HUES48 (cell line): ENCODE data around the gene CRADD.
"Not testable (repeated sequence)": the region's sequence is repeated elsewhere in the genome, so short reads cannot be mapped to it uniquely, and the experiment has no call there.

Experiments
- H3K27ac ChIP-seq: one replicate; pipeline ENCODE4 v1.7.0; 2013; ENCODE audit warnings: low read depth, low read length, inconsistent platforms
- H3K27me3 ChIP-seq: 2 replicates; pipeline ENCODE4 v1.6.1; 2013; ENCODE audit warnings: mild to moderate bottlenecking, low read length; ENCODE audit not compliant: control insufficient read depth, insufficient read depth
- H3K36me3 ChIP-seq: 2 replicates; pipeline ENCODE4 v1.6.1; 2013; ENCODE audit warnings: low read length; ENCODE audit not compliant: control insufficient read depth, insufficient read depth
- H3K4me1 ChIP-seq: 2 replicates; pipeline ENCODE4 v1.6.1; 2013; ENCODE audit warnings: mild to moderate bottlenecking, low read length; ENCODE audit not compliant: control insufficient read depth, insufficient read depth
- H3K4me3 ChIP-seq: 2 replicates; pipeline ENCODE4 v1.5.1; 2013; ENCODE audit warnings: mild to moderate bottlenecking, low read depth, low read length
- H3K9ac ChIP-seq: 2 replicates; pipeline ENCODE4 v1.6.1; 2013; ENCODE audit warnings: mild to moderate bottlenecking, low read depth, low read length, moderate library complexity
- H3K9me3 ChIP-seq: 2 replicates; pipeline ENCODE4 v1.6.1; 2013; ENCODE audit warnings: low read length; ENCODE audit not compliant: control insufficient read depth, insufficient read depth

Gene CRADD

DNA sequence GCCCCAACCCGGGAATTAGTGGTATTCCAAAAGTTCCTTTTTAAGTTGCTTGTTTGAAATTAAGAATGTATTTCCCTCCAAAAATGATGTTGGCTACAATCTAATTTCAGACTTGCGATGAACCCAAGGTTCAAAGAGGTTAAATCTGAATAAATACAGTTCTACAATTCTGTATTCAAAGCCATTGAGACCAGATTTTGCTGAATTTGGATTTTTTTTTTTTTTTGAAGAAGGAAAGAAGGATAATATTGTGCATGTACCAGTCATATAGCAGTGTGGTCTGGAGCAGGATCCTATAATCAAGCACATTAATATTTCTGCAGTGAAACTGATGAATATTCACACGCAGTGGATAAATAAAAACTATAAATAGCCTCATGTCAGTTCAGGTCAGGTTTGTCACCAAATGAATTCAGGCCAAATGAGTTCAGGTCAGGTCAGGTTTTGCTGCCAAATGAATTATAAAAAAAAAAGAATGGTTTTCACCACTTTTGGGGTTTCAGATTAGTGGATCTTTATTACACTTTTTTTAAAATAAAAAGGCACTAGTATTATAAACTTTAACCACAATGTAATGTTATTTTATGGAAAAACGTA lies 69.5 kb downstream of the CRADD start:
- no peaks in the 10 kb centered on the region; the same call in 1 of the 2 replicates for H3K27me3 ChIP-seq
- H3K27ac ChIP-seq, result no peak overlapping the region
- H3K36me3 ChIP-seq, result no peaks in the 10 kb centered on the region
- H3K4me1 ChIP-seq, result peaks cover 18% of the 10 kb centered on the region
- no peaks in the 10 kb centered on the region for H3K9me3 ChIP-seq
- H3K4me3 ChIP-seq, result no peak overlapping the region
- H3K9ac ChIP-seq, result no peak overlapping the region

DNA sequence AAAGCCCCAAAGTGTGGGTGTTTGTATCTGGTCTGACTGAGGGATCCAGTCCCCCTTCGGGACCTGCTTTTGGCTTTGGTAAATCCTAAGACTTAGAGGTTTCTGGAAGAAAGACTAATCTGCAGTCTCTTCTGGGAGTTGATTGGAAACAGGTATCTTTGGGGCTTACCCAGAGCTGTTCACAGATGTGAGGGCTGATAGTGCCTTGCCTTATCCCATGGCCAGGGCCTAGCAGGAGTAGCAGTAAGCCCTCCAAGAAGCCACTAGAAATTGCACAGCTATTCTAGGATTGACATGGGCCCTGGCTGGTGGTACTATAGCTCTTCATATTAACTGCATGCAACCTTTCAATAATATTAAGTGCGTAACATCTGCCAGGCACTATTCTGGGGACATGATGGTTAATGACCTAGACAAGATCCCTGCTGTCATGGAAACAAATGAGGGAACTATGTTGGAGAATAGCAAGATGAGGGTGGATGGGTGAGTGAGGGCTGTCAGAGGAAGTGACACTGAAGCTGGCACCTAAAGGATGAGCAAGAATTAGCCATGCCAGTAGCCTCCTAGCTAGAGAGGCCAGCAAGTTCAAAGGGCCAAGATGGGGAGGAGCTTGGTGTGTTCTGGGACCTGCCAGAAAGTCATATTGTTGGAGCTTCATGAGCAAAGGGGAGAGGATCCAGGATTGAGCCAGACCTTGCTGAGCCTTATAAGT lies 71.7 kb downstream of the CRADD start:
- Histone ChIP-seq H3K27ac (no peak overlapping the region), H3K27me3 (no peaks in the 10 kb centered on the region)

DNA sequence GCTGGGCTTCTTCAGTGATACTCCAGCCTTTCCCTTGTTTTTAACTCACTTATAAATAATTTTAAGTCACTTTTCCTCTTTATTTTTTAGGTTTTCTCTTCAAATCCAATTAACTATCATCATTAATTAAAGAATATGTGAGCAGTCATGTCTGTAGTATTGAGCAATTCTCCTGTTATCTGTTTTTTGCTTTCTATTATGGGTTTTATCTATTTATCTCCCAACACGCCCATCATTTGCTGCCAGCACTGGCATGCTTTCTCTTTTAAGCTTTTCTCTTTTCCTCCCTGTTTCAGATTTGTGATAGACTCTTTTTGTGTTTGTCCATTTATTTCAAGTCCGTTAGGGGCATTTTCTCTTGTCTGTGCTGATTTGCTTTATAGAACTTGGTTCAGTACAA lies 72.3 kb downstream of the CRADD start:
- no peak overlapping the region for H3K27ac ChIP-seq

More for the DNA sequence above, 71.7 kb downstream of the CRADD start:
- H3K4me3 ChIP-seq, result no peak overlapping the region
- peaks cover 10% of the 10 kb centered on the region for H3K9me3 ChIP-seq
- H3K36me3 ChIP-seq, result no peaks in the 10 kb centered on the region
- no peak overlapping the region for H3K9ac ChIP-seq
- H3K4me1 ChIP-seq, result peaks cover 6% of the 10 kb centered on the region

DNA sequence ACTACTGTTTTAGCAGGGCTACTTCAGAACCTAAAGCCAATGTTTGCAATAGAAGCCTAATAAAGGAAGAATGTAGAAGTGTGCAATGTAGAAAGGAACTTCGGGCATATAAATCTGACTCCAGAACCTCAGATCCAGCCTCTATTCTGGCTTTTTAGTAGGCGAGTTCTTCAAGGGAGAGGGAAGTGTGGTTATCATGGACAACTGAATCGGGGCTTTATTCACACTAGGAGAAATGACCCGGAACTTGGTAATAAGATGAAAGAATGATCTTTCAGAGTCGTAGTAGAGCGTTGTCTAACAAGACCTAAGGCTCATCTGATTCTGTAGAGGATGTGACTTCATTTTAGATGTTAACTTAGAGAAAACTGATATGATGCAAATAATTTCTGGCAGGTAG lies 72.9 kb downstream of the CRADD start:
- no peak overlapping the region for H3K9ac ChIP-seq
- H3K36me3 ChIP-seq, result no peaks in the 10 kb centered on the region
- H3K4me1 ChIP-seq, result no peaks in the 10 kb centered on the region
- H3K9me3 ChIP-seq, result peaks cover 17% of the 10 kb centered on the region
- no peak overlapping the region for H3K4me3 ChIP-seq
- no peak overlapping the region for H3K27ac ChIP-seq
- H3K27me3 ChIP-seq, result no peaks in the 10 kb centered on the region

More for the DNA sequence above, 72.3 kb downstream of the CRADD start:
- no peak overlapping the region for H3K9ac ChIP-seq
- H3K4me1 ChIP-seq, result no peaks in the 10 kb centered on the region
- H3K9me3 ChIP-seq, result peaks cover 15% of the 10 kb centered on the region
- H3K27me3 ChIP-seq, result no peaks in the 10 kb centered on the region
- H3K36me3 ChIP-seq, result no peaks in the 10 kb centered on the region
- no peak overlapping the region for H3K4me3 ChIP-seq

DNA sequence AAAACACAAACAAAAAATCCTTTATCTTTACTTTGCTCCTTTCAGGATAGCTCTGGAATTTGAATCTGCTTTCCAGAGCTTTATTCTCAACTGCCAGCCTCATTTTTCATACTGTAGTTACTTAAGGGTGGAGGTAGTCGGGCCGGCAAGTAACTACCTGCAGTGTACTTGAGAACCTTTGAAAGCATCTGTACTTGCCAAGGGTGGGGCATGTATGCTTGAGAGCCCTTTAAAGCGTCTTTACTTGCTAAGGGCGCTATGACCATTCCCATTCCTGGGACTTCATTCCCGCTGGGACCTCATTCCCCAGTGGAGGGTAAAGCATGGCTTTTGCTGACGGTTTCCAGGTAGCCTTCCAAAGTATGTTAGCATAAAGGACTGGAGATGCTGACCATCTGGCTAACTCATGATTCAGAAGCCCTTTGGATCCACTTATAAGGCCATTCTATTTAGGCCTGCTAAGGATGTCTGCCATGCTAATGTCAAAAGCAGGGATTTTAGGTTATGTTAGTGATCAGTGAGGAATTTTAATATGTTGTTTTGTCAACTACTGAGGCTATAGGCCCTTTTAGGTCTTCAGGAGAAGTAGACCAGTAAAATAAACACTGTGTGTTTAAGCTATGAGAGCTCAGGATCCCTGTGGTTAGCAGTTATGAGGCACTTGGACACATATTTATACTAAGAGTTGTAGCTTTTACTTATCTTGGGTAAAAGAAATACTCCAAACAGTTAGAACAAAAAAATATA lies 74.9 kb downstream of the CRADD start:
- H3K9me3 ChIP-seq, result peaks cover 17% of the 10 kb centered on the region
- H3K4me1 ChIP-seq, result no peaks in the 10 kb centered on the region
- H3K9ac ChIP-seq, result no peak overlapping the region
- no peaks in the 10 kb centered on the region for H3K36me3 ChIP-seq
- H3K27ac ChIP-seq, result no peak overlapping the region
- H3K27me3 ChIP-seq, result no peaks in the 10 kb centered on the region
- H3K4me3 ChIP-seq, result no peak overlapping the region

DNA sequence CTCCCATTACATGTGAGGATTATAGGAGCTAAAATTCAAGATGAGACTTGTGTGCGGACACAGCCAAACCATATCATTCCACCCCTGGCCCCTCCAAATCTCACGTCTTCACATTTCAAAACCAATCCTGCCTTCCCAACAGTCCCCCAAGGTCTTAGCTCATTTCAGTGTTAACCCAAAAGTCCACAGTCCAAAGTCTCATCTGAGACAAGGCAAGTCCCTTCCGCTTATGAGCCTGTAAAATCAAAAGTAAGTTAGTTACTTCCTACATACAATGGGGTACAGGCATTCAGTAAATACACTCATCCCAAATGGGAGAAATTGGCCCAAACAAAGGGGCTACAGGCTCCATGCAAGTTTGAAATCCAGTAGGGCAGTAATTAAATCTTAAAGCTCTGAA lies 76.1 kb downstream of the CRADD start:
- no peak overlapping the region for H3K4me3 ChIP-seq
- no peak overlapping the region for H3K9ac ChIP-seq
- peaks cover 17% of the 10 kb centered on the region for H3K9me3 ChIP-seq
- no peaks in the 10 kb centered on the region for H3K36me3 ChIP-seq
- H3K27ac ChIP-seq, result no peak overlapping the region
- H3K27me3 ChIP-seq, result no peaks in the 10 kb centered on the region
- H3K4me1 ChIP-seq, result no peaks in the 10 kb centered on the region

DNA sequence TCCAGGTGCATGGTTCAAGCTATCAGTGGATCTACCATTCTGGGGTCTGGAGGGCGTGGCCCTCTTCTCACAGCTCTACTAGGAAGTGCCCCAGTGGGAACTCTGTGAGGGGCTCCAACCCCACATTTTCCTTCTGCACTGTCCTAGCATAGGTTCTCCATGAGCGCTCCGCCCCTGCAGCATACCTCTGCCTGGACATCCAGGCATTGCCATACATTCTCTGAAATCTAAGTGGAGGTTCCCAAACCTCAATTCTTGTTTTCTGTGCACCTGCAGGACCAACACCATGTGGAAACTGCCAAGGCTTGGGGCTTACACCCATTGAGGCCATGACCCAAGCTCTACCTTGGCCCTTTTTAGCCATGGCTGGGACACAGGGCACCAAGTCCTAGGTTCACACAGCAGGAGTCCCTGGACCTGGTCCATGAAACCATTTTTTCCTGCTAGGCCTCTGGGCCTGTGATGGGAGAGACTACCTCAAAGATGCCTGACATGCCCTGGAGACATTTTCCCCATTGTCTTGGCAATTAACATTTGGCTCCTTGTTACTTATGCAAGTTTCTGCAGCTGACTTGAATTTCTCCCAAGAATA lies 76.8 kb downstream of the CRADD start:
- Histone ChIP-seq H3K4me1 (0 out of 2 replicates have a peak, but pooled peaks cover under 1% of the 10 kb centered on the region), H3K27me3 (no peaks in the 10 kb centered on the region), H3K9me3 (peaks cover 17% of the 10 kb centered on the region), H3K9ac (no peak overlapping the region), H3K36me3 (no peaks in the 10 kb centered on the region), H3K27ac (no peak overlapping the region), H3K4me3 (no peak overlapping the region)

DNA sequence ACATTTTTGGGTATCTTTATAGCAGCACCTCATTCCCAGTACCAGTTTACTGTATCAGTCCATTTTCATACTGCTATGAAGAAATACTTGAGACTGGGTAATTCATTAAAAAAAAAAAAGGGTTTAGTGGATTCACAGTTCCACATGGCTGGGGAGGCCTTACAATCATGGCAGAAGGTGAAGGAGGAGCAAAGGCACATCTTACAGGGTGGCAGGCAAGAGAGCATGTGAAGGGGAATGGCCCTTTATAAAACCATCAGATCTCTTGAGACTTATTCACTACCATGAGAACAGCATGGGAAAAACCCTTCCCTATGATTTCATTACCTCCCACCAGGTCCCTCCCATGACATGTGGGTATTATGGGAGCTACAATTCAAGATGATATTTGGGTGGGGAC lies 77.7 kb downstream of the CRADD start:
- not testable (repeated sequence) for H3K9ac ChIP-seq

DNA sequence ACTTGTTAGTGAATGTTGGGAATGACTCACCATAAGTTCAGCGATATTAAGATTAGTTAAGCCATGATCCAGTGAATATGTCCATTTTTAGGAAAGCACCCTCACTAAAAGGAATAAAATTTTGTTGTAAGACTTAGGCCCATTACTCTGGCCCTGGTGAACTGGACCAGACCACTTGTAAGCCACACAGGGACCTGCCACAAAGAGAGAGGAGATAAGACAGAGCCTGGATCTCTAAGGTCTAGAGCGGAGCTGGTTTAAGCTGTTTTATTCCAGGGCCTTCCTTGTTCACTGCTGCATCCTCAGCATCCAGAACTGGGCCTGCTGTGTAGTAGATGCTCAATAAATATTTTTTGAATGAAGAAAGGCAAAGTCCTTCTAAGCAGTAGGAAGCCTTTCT lies 79.1 kb downstream of the CRADD start:
- 0 out of 2 replicates have a peak, but pooled peaks cover 4% of the 10 kb centered on the region for H3K4me1 ChIP-seq

More for the DNA sequence above, 77.7 kb downstream of the CRADD start:
- not testable (repeated sequence) for H3K4me1 ChIP-seq, H3K27ac ChIP-seq, H3K4me3 ChIP-seq, H3K36me3 ChIP-seq, H3K27me3 ChIP-seq
- peaks cover 17% of the 10 kb centered on the region for H3K9me3 ChIP-seq

DNA sequence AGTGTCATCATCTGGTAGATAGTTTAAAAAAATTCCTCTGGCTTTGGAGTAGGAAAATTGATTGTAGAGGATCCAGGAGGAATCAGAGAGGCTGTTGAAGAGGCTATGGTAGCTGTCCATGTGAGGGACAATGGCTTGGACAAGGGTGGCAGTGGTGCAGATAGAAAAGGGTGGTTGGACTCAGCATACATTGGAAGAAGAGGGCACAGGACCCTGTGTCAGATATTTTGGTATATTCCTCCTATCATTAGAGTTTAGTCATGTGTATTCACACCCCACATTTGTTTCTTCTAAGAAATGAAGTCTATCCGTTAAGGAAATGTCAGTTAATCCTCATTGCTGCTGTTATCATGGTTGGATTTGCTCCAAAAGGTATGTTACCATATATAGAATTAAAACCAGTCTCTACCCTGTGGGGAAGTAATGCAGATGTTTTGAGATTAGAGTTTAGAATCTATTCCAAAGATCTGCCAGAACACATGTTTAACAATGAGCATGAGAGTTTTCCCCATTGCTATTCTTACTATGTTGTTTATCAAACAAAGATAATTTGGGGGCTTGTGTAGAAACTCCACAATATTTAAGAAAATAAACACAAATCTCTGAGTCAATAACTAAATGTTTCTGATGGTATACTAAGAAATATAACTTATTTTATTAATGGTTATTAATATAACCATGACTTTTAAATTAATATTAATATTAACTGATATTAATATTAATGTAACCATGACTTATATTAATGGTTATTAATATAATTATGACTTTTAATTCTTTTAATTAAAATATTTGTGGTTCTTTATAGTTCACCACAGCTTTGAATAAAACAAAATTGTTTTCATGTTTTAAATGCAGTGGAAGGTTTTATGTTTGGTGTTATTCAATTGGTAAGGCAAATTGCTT lies 80.9 kb downstream of the CRADD start:
- Histone ChIP-seq H3K9ac (no peak overlapping the region), H3K27ac (no peak overlapping the region), H3K4me1 (0 out of 2 replicates have a peak, but pooled peaks cover 4% of the 10 kb centered on the region), H3K36me3 (no peaks in the 10 kb centered on the region), H3K27me3 (no peaks in the 10 kb centered on the region), H3K9me3 (peaks cover 15% of the 10 kb centered on the region), H3K4me3 (no peak overlapping the region)

More for the DNA sequence above, 79.1 kb downstream of the CRADD start:
- Histone ChIP-seq H3K4me3 (no peak overlapping the region), H3K9ac (no peak overlapping the region), H3K9me3 (peaks cover 17% of the 10 kb centered on the region), H3K36me3 (no peaks in the 10 kb centered on the region), H3K27ac (no peak overlapping the region), H3K27me3 (no peaks in the 10 kb centered on the region)
